Neural cell (in vitro differentiated cells): ENCODE results near the gene NRP2.

ENCODE experiments used
- CTCF ChIP-seq: fragments of 450-650 bp; IDR thresholded peaks from 2 replicates; pipeline ENCODE4 v1.5.1; 2014; ENCODE audit warnings: antibody characterized with exemption, mild to moderate bottlenecking, moderate library complexity; ENCODE audit not compliant: poor library complexity, severe bottlenecking
- EP300 ChIP-seq: fragments of 450-650 bp; conservative IDR thresholded peaks from 2 replicates; pipeline ENCODE4 v1.6.1; 2014; ENCODE audit warnings: antibody characterized with exemption, mild to moderate bottlenecking, moderate library complexity; ENCODE audit not compliant: poor library complexity, severe bottlenecking
- EZH2 ChIP-seq: fragments of 200-600, 300-800 bp; shearing (Covaris generic), sonication (generic); IDR thresholded peaks from 2 replicates; pipeline ENCODE4 v1.6.1; 2014; ENCODE audit warnings: antibody characterized with exemption, low read length, borderline replicate concordance, mild to moderate bottlenecking; ENCODE audit not compliant: insufficient read depth, poor library complexity, severe bottlenecking
- MXI1 ChIP-seq: fragments of 450-650 bp; conservative IDR thresholded peaks from 2 replicates; pipeline ENCODE4 v1.6.1; 2014; ENCODE audit warnings: antibody characterized with exemption, mild to moderate bottlenecking; ENCODE audit not compliant: poor library complexity, severe bottlenecking
- POLR2AphosphoS5 ChIP-seq: IDR thresholded peaks from 2 replicates; pipeline ENCODE4 v1.6.1; 2012
- RAD21 ChIP-seq: fragments of 450-650 bp; conservative IDR thresholded peaks from 2 replicates; pipeline ENCODE4 v1.6.1; 2014; ENCODE audit warnings: antibody characterized with exemption, mild to moderate bottlenecking, moderate library complexity
- REST ChIP-seq: IDR thresholded peaks from 2 replicates; pipeline ENCODE4 v1.6.1; 2012; ENCODE audit warnings: borderline replicate concordance
- TAF1 ChIP-seq: IDR thresholded peaks from 2 replicates; pipeline ENCODE4 v1.6.1; 2012; ENCODE audit warnings: low read depth

- TF ChIP-seq CTCF: no peak
- no peak for TF ChIP-seq TAF1
- TF ChIP-seq POLR2AphosphoS5: no peak
- no peak for TF ChIP-seq EZH2
- no peak for TF ChIP-seq RAD21
- no peak for TF ChIP-seq REST
- TF ChIP-seq EP300: no peak
- TF ChIP-seq MXI1: no peak
Measured at GRCh38 chr2:205654878-205655605, 27.3 kb upstream of the NRP2 start.
